Measurements from ENCODE around the gene PCP2.

Gene PCP2

GRCh38 chr19:7618771-7619510, 14.6 kb downstream of the PCP2 start:
- DNase-seq (ENCODE audit: low read depth): no peak

- DNase-seq (ENCODE audit: low read depth): no peak
These were observed 15.2 kb downstream of the PCP2 start for GRCh38 chr19:7618348-7618747.

GRCh38 chr19:7617735-7618134, 15.8 kb downstream of the PCP2 start:
- DNase-seq (ENCODE audit: low read depth): no peak

- DNase-seq (ENCODE audit: low read depth): no peak
These were observed 16.3 kb downstream of the PCP2 start for GRCh38 chr19:7617172-7617571.

- no peak for DNase-seq (ENCODE audit: low read depth)
These were observed 18.4 kb downstream of the PCP2 start for GRCh38 chr19:7614859-7615741.

- DNase-seq (ENCODE audit: low read depth): no peak
These were observed 20.9 kb downstream of the PCP2 start for GRCh38 chr19:7612282-7613274.

GRCh38 chr19:7611541-7612279, 21.8 kb downstream of the PCP2 start:
- DNase-seq (ENCODE audit: low read depth): no peak

- DNase-seq (ENCODE audit: low read depth): no peak
These were observed 22.9 kb downstream of the PCP2 start for GRCh38 chr19:7610491-7611240.

- DNase-seq (ENCODE audit: low read depth): no peak
These were observed 25.5 kb downstream of the PCP2 start for GRCh38 chr19:7607874-7608560.

- no peak for DNase-seq (ENCODE audit: low read depth)
These were observed 26.2 kb downstream of the PCP2 start for GRCh38 chr19:7607212-7607873.

GRCh38 chr19:7606289-7606688, 27.2 kb downstream of the PCP2 start:
- no peak for DNase-seq (ENCODE audit: low read depth)

GRCh38 chr19:7605490-7606222, 27.9 kb downstream of the PCP2 start:
- no peak for DNase-seq (ENCODE audit: low read depth)

GRCh38 chr19:7603919-7604318, 29.6 kb downstream of the PCP2 start:
- DNase-seq (ENCODE audit: low read depth): no peak

- DNase-seq (ENCODE audit: low read depth): no peak
These were observed 30.5 kb downstream of the PCP2 start for GRCh38 chr19:7602935-7603497.

GRCh38 chr19:7602240-7602934, 31.1 kb downstream of the PCP2 start:
- DNase-seq (ENCODE audit: low read depth): no peak

- no peak for DNase-seq (ENCODE audit: low read depth)
These were observed 32.8 kb downstream of the PCP2 start for GRCh38 chr19:7600721-7601120.

GRCh38 chr19:7598180-7598579, 35.3 kb downstream of the PCP2 start:
- DNase-seq (ENCODE audit: low read depth): no peak

- DNase-seq (ENCODE audit: low read depth): no peak
These were observed 35.8 kb downstream of the PCP2 start for GRCh38 chr19:7597689-7598088.
